Measurements from ENCODE around the gene RTN4RL1.

The RTN4RL1 gene

DNA sequence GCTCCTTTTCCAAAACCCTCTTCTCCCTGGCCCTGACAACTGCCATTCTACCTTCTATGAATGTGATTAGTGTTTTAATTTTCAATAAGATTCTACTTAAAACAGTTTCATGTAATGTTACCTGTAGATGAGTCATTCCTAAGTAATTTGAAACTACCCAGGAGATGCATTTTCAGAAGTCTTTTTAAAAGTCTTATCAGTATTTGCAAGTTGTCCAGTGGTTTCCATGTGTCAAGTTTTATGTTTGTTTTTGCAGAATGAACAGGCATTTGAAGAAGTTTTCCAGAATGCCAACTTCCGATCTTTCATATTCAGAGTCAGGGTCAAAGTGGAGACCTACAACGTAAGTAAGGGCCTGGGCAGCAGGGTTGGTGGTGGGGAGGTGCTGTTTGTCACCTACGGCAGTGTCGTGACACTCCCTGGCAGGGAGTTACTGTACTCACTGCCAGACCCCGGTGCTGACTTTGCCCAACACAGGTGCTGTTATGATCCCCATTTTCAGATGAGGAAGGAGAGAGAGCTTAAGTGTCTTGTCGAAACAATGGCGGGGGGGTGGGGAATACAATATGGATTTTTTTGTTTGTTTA is 130.3 kb downstream of the RTN4RL1 start:
- TF ChIP-seq, protein P1, sequence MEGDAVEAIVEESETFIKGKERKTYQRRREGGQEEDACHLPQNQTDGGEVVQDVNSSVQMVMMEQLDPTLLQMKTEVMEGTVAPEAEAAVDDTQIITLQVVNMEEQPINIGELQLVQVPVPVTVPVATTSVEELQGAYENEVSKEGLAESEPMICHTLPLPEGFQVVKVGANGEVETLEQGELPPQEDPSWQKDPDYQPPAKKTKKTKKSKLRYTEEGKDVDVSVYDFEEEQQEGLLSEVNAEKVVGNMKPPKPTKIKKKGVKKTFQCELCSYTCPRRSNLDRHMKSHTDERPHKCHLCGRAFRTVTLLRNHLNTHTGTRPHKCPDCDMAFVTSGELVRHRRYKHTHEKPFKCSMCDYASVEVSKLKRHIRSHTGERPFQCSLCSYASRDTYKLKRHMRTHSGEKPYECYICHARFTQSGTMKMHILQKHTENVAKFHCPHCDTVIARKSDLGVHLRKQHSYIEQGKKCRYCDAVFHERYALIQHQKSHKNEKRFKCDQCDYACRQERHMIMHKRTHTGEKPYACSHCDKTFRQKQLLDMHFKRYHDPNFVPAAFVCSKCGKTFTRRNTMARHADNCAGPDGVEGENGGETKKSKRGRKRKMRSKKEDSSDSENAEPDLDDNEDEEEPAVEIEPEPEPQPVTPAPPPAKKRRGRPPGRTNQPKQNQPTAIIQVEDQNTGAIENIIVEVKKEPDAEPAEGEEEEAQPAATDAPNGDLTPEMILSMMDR (IDR thresholded peaks at IDR 0.05) = no peak
- Histone ChIP-seq H3K9ac (no peak overlapping the region), H3K9me3 (ENCODE audit: control insufficient read depth, low read length) (no peaks in the 10 kb centered on the region), H3K4me1 (no peaks in the 10 kb centered on the region), H3K4me2 (ENCODE audit: low read length) (no peak overlapping the region), H3K79me2 (no peaks in the 10 kb centered on the region), H3K27ac (no peak overlapping the region), H3K36me3 (ENCODE audit: control insufficient read depth, insufficient read depth, low read length) (no peaks in the 10 kb centered on the region), H3K27me3 (ENCODE audit: control insufficient read depth, insufficient read depth, low read length) (no peaks in the 10 kb centered on the region), H3K4me3 (ENCODE audit: low read depth, low read length) (no peak overlapping the region), H2AFZ (no peak overlapping the region)

DNA sequence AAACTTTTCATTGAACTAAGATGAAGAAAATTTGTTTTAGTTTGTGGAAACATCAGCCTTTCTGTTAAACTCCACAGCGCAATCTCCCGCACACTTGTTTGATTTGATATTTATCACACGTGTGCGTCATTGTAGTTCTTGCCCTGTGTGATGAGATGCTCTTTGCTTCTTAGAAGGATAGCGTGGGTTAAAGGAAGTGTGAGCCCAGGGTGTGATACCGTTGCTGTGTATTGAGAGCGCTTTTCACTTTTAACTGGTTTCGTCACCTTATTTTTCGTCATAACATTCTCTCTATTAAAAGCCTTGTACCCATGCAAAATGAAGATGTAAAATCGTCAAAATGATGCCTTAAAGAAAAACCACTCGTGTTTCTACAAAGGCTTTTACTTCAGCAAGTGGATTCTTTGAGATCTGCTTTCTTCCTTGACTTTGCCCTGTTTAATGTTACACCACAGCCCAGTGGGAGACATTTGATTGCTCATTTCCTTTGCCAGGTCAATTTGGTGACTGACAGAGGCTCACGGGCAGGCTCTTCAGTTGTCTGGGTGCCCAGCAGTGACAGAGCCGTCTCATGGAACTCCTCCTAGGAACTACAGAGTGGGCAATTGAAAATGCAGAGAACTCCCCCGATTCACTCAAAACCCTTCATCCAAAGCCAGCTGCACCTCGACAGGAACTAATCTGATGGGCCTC is 134.2 kb downstream of the RTN4RL1 start:
- Histone ChIP-seq H3K9me3 (ENCODE audit: control insufficient read depth, low read length) (no peaks in the 10 kb centered on the region), H3K36me3 (ENCODE audit: control insufficient read depth, insufficient read depth, low read length) (no peaks in the 10 kb centered on the region), H3K27me3 (ENCODE audit: control insufficient read depth, insufficient read depth, low read length) (no peaks in the 10 kb centered on the region), H3K4me1 (no peaks in the 10 kb centered on the region), H2AFZ (no peak overlapping the region), H3K9ac (no peak overlapping the region), H3K79me2 (no peaks in the 10 kb centered on the region), H3K27ac (no peak overlapping the region), H3K4me2 (ENCODE audit: low read length) (no peak overlapping the region), H3K4me3 (ENCODE audit: low read depth, low read length) (no peak overlapping the region)
- TF ChIP-seq, protein P1 (IDR thresholded peaks at IDR 0.05) = no peak

DNA sequence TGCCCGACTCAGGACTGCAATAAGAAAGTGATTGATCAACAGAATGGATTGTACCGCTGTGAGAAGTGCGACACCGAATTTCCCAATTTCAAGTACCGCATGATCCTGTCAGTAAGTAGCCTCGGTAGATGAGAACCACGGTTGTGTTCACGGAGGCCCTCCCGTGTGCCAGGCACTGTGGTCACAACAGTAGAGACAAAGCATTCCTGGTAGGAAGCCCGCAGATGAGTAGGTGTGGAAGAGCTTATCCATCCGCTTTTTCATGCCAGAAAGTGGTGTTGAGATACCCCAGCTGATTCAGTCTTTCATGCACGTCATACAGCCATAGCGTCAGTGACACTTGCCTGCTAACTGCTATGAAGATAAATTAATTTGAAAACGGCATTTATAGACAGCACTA is 136.4 kb downstream of the RTN4RL1 start:
- H3K27ac ChIP-seq = no peak overlapping the region
- H3K36me3 ChIP-seq (ENCODE audit: control insufficient read depth, insufficient read depth, low read length) = no peaks in the 10 kb centered on the region
- no peaks in the 10 kb centered on the region for H3K27me3 ChIP-seq (ENCODE audit: control insufficient read depth, insufficient read depth, low read length)
- no peak overlapping the region for H2AFZ ChIP-seq
- no peak overlapping the region for H3K4me3 ChIP-seq (ENCODE audit: low read depth, low read length)
- no peak overlapping the region for H3K4me2 ChIP-seq (ENCODE audit: low read length)
- H3K79me2 ChIP-seq = no peaks in the 10 kb centered on the region
- H3K4me1 ChIP-seq = no peaks in the 10 kb centered on the region
- no peak overlapping the region for H3K9ac ChIP-seq
- TF ChIP-seq, protein P1 (IDR thresholded peaks at IDR 0.05) = no peak
- no peaks in the 10 kb centered on the region for H3K9me3 ChIP-seq (ENCODE audit: control insufficient read depth, low read length)
